Measurements from ENCODE around the gene GBP6.
A peak's percentile ranks its signal among the peaks of the same experiment; 100 is the strongest.
"Not testable (repeated sequence)": the region's sequence is repeated elsewhere in the genome, so short reads cannot be mapped to it uniquely, and the experiment has no call there.

The GBP6 gene

GRCh38 chr1:89363638-89364536 is at the start of gene GBP6:
GBP6 (plus strand) TSS chr1:89364059; CDS start chr1:89368552, 4,493 bp downstream.
- no peak for DNase-seq

GRCh38 chr1:89322402-89322801 is 41.5 kb upstream of the GBP6 start:
- no peak for DNase-seq

GRCh38 chr1:89331890-89332289 is 32.0 kb upstream of the GBP6 start:
- no peak for DNase-seq

GRCh38 chr1:89332461-89332860 is 31.4 kb upstream of the GBP6 start:
- DNase-seq: no peak

- no peak for DNase-seq
Observed at GRCh38 chr1:89335486-89335885, 28.4 kb upstream of the GBP6 start.

GRCh38 chr1:89337903-89338302 is 26.0 kb upstream of the GBP6 start:
- DNase-seq: no peak

GRCh38 chr1:89339039-89339438 is 24.8 kb upstream of the GBP6 start:
- DNase-seq: no peak

GRCh38 chr1:89345479-89345878 is 18.4 kb upstream of the GBP6 start:
- DNase-seq: not testable (repeated sequence)

GRCh38 chr1:89347296-89347695 is 16.6 kb upstream of the GBP6 start:
- no peak for DNase-seq

- DNase-seq: no peak
Observed at GRCh38 chr1:89350298-89350697, 13.6 kb upstream of the GBP6 start.

- no peak for DNase-seq
Observed at GRCh38 chr1:89351597-89352311, 12.1 kb upstream of the GBP6 start.

GRCh38 chr1:89352421-89352820 is 11.4 kb upstream of the GBP6 start:
- no peak for DNase-seq

GRCh38 chr1:89354205-89354604 is 9.7 kb upstream of the GBP6 start:
- no peak for DNase-seq

GRCh38 chr1:89355056-89355455 is 8.8 kb upstream of the GBP6 start:
- no peak for DNase-seq

GRCh38 chr1:89356658-89357400 is 7.0 kb upstream of the GBP6 start:
- no peak for DNase-seq

- peak; percentile 4 to 56 for DNase-seq
Observed at GRCh38 chr1:89358287-89358893, 5.5 kb upstream of the GBP6 start.

- DNase-seq: no peak
Observed at GRCh38 chr1:89360716-89361115, 3.1 kb upstream of the GBP6 start.

GRCh38 chr1:89361681-89362080 is 2.2 kb upstream of the GBP6 start:
- no peak for DNase-seq

- DNase-seq: no peak
Observed at GRCh38 chr1:89363196-89363595, 663 bp upstream of the GBP6 start.

- DNase-seq: no peak
Observed at GRCh38 chr1:89364954-89365550, 1.2 kb downstream of the GBP6 start.

- DNase-seq: no peak
Observed at GRCh38 chr1:89367221-89367620, 3.4 kb downstream of the GBP6 start.

- no peak for DNase-seq
Observed at GRCh38 chr1:89369331-89369730, 5.5 kb downstream of the GBP6 start.

- DNase-seq: not testable (repeated sequence)
Observed at GRCh38 chr1:89373810-89374209, 10.0 kb downstream of the GBP6 start.

All from SW 1271 (cell line).